NT2/D1 (cell line): ENCODE measurements around the gene ITPKB.

Source experiments
- SUZ12 ChIP-seq: IDR thresholded peaks from 2 replicates; pipeline ENCODE4 v1.6.1; 2011; ENCODE audit not compliant: insufficient read length, insufficient read depth; ENCODE audit errors: extremely low read depth
- YY1 ChIP-seq: IDR thresholded peaks from 2 replicates; pipeline ENCODE4 v1.6.1; 2011; ENCODE audit not compliant: insufficient read length, insufficient read depth
- ZNF274 ChIP-seq: IDR thresholded peaks from 2 replicates; pipeline ENCODE4 v1.6.1; 2011; ENCODE audit warnings: mild to moderate bottlenecking, low read depth, low read length

GRCh38 chr1:226779561-226779960 is 40.5 kb upstream of the ITPKB start:
- TF ChIP-seq ZNF274, result no peak
- TF ChIP-seq YY1, result no peak
- no peak for TF ChIP-seq SUZ12
